Measurements from ENCODE around the gene RRAS2. TPM values are rescaled to one million over a fixed set of nuclear protein-coding genes. Genes with fewer than 3 reads are reported as not detected.
A peak's percentile ranks its signal among the peaks of the same experiment; 100 is the strongest.
"Not testable (repeated sequence)": the region's sequence is repeated elsewhere in the genome, so short reads cannot be mapped to it uniquely, and the experiment has no call there.

RRAS2 gene
- total RNA-seq, 1 donor from 2014 or later, result 89.6 TPM

DNA sequence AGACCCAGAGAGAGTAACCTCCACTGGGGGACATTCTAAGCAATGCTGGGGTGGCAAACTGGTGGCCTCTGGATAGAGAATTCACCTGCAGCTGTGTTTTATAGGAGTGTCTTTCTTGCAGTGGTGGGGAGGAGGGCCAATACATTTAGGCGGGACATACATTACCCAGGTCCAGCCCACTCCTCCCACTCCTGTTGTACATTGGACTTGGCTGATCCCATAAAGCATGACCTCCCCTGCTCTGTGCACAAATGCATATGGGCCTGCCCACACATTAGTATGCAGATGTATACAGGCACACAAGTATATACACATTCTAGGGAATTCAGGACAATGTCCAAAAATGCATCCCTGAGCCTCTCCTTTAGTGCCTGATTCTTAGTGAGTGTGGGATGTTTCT lies 99.1 kb downstream of the RRAS2 start:
- DNase-seq (ENCODE audit: extremely low read depth, low read depth, low spot score), result no peak

DNA sequence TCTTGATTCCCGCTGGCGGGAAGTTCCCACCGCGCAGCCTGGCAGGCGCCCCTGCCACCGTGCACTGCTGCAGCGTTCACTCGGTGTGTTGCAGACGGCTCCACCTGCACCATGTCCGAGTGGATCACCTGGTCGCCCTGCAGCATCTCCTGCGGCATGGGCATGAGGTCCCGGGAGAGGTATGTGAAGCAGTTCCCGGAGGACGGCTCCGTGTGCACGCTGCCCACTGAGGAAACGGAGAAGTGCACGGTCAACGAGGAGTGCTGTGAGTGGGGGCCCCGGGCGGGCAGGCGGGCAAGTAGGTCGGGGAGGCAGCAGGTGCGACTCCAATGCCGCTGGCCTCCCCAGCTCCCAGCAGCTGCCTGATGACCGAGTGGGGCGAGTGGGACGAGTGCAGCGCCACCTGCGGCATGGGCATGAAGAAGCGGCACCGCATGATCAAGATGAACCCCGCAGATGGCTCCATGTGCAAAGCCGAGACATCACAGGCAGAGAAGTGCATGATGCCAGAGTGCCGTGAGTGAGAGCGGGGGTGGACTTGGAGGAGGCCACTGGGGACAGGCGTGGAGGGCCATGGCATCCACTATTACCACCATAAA lies 99.7 kb downstream of the RRAS2 start:
- no peak for DNase-seq (ENCODE audit: extremely low read depth, low read depth, low spot score)

DNA sequence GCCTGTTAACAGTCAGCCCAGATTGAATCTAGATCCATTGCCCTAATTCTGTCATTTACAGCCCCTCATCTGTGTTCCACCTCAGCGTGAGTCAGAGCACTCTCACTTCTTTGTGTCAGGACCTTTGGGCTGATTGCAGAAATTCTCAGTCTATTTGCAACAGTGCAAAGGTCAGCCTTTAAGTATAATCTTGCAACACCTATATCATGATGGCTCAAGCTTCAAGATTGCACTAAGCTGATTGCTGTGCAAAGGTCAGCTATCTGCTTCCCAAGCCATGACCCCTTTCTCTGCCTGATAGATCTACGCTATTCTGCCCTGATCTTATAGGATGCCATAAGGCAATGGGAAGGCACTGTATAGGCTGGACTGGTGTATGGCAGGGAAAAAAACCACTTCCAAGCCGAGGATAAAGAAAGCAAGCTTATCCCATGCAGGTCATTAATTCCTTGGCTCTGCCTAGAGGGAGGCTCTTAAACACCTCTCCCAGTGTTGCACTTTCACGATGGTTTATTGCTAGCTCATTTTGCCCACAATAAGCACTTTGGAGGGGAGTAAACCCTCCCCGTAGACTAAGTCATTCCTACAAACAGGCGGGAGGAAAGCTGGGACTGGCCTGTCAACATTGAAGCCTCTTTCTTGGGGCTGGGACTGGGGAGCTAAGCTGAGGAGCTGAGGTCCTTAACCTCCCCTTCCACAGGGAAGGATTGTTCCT lies 100.6 kb downstream of the RRAS2 start:
- DNase-seq (ENCODE audit: extremely low read depth, low read depth, low spot score), result no peak

DNA sequence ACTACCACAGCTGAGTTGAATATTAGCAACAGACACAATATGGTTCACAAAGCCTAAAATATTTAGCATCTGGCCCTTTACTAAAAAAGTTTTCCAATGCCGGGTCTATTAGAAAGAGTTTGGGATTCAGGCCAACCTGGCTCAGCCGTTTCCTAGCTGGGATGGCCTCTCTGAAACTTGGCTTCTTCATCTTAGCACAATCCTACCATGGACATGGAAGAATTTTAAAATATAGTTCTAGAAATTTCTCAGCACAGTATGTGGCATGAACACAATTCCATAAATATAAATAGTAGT lies 103.8 kb downstream of the RRAS2 start:
- no peak for DNase-seq (ENCODE audit: extremely low read depth, low read depth, low spot score)

DNA sequence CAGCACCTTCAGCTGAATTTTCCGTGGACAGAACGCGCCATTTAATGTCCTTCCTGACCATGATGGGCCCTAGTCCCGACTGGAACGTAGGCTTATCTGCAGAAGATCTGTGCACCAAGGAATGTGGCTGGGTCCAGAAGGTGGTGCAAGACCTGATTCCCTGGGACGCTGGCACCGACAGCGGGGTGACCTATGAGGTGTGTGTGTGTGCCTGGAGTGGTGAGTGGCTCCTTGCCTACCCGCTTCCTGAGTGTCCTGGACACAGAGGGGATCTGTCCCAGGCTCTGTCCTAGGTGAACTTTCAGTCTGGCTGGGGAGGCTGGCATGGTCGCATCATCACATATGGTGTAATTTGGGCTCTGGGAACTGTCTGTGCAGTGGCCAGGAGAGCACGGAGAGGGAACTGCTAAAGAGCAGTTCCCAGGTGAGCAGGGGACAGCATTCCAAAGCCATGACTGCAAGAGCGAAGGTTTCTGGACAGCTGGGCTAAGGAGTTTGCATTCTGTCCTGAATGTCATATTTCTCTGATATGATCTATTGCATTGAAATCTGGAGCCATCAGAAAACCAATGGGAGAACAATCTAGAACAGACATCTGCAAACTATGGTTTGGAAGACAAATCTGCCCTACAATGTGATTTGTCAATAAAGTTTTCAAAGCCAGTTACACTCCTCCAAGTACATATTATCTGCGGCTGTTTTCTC lies 104.3 kb downstream of the RRAS2 start:
- no peak for DNase-seq (ENCODE audit: extremely low read depth, low read depth, low spot score)

DNA sequence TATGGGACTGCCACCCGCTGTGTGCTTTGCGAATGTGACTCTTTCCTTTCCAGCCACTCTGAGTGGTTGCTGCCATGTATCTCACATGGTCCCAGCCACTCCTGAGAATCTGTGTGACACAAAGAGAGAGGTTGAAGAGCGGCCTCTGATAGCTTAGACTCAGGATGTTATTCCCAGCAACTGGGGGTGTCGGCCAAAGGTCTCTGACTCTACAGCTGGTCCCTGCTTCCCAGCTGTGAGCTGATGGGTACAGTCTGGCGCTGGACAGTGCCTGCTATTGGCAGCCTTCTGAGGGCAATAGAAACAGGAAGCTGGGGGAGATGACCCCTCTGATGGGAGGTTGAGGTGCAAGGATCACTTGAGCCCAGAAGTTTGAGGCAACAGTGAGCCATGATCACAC lies 105.1 kb downstream of the RRAS2 start:
- no peak for DNase-seq (ENCODE audit: extremely low read depth, low read depth, low spot score)

DNA sequence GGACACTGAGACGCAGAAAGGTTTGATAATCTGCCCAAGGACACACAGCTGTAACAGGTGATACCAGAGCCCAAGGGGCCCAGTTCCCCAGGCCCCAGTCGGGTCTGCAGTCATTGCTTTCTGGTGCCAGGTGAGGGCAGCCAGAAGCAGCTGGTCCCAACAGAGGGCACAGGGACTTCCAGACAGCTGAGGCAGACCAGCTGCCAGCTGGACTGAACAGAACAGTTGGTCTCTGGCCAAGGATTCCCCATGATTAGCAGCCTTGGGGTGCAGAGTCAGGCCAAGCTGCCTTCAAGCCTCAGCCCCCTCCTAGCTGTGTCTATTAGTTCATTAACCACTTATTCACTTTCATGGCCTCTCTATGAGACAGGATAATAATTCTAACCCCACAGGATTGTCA lies 105.6 kb downstream of the RRAS2 start:
- no peak for DNase-seq (ENCODE audit: extremely low read depth, low read depth, low spot score)

DNA sequence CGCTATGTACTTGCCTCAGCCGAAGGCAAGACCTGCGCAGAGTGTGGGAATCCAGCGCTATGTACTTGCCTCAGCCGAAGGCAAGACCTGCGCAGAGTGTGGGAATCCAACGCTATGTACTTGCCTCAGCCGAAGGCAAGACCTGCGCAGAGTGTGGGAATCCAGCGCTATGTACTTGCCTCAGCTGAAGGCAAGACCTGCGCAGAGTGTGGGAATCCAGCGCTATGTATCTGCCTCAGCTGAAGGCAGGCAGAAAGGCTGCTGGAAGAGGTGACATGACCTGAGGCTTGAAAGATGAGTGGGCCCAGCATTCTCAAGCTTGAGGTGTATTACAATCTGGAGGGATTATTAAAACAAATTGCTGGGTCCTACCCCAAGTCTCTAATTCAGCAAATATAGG lies 106.5 kb downstream of the RRAS2 start:
- DNase-seq (ENCODE audit: extremely low read depth, low read depth, low spot score), result not testable (repeated sequence)

DNA sequence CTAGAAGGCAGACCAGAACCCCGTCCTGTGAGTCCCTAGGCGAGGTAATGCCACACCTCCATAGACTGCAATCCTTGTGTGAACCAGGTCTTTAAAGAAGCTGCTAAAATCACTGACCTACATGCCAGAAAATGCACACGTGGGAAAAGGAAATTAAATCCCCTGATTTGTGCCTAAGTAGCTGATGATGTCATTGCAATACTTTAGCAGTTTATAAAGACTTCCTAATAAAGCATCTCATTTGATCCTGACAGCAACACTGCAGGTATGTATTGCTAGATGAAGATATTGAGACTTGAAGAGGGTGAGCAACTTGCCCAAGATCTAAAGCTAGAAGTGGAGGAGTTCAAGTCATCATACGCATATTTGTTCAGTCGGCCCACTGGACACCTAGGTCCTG lies 107.2 kb downstream of the RRAS2 start:
- no peak for DNase-seq (ENCODE audit: extremely low read depth, low read depth, low spot score)

DNA sequence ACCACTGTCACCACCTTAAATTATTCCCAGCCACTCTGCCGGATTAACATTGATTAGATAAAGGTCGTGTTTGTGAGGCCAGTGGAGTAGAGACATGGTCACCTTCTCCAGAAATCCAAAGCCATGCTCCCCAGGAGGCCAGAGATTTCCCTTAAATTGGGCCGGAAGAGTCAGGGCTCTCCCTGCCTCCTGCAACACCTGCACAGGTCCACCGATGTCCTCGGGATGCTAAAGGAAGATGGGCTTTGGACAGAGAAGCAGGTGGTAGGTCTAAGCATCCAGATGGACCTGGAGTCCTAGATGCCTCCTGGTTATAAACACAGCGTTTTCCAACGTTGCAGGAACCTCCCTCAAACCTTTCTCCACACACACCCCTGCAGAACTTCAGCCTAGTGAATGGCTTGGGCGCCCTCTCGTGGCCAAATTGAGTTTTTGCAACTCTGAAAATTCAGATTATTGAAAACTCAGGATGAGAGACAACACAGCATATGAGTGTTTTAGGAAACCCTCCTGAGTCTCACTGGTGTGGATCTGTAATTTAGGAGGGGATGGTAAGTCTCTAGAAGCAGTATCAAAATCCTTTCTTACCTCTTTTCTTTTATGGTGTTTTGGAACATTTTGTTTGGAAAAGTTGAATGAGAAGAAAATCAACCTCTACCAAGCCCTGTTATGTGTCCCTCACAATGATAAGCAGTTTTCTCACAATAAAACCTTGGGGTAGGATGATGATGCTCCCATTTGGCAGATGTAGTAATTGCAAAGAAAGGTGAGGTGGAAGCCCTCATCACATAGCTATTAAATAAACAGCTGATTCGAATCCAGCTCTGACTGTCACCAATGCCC lies 109.6 kb downstream of the RRAS2 start:
- peak; percentile 36 for DNase-seq (ENCODE audit: extremely low read depth, low read depth, low spot score)

DNA sequence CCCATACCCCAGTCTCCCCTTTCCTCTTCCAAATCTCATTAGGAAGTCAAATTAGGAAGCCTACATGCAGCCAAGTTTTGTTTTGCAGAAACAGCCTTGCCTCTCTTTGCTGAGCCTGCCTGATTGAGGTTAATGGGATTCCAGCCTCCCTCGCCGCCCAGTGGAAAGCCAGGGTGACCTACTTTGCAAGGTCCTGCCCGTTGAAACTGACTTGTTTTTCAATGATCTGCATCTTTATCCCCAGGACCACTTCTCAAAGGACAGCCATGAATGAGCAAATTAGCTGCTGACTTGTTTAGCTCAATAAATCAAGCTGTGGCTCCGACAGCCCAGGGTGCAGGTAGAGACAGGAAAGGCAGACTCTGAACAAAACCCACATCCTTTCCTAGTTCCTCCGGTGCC lies 110.4 kb downstream of the RRAS2 start:
- no peak for DNase-seq (ENCODE audit: extremely low read depth, low read depth, low spot score)

DNA sequence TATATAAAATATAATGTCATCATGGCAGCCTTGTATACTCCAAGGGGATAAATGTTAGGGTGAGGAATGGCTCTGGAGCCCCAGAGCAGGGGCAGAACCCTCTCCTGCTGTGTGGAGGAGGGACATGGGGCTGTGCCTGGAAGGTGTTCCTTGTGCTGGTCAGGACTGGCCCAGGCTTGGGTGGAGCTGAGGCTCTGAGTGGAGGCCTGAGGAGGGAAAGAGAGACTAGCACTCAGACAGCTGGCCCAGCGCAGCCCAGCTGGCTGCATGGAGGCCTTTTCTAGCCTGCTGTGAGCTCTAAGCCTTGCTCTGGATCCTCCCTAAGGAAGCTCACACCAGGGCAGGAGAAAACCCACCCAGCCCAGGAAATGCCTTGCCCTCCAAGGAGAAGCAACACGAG lies 113.5 kb downstream of the RRAS2 start:
- DNase-seq (ENCODE audit: extremely low read depth, low read depth, low spot score), result no peak

DNA sequence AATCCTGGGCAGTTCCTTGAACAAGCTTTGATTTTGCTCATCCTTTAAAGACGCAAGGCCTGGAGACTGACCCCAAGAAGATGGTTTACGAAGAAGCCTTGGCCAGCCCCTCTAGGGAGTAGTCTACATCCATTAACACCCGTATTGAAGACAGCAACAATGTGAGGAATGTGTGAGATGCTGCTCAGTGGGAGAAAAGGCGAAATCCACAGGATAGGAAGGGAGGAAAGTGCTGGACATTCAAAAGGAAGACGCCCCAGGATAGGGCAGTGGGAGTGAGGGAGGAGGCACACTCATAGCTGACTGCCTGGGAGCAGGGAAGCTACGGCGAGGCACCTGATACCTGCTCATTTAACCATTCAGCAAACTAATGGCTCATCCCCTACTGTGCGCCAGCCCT lies 114.1 kb downstream of the RRAS2 start:
- no peak for DNase-seq (ENCODE audit: extremely low read depth, low read depth, low spot score)

DNA sequence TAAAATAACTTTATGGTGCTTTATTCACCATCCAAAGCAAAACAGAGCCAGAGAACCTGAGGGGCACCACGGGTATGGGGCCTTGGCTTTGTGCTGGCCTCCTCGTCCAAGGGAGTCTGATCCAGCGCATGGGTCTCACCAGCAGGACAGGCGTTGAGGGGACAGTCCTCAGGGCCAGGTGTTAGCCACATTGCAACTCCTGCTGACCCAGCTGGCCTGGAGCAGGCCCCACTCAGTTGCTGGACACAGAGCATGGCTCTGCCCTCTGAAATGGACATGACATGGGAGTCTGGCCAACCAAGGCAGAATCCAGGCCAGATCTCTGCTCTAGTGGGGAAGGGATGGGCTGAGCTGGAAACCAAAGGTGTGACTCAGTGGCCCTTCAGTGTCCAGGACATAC lies 116.2 kb downstream of the RRAS2 start:
- no peak for DNase-seq (ENCODE audit: extremely low read depth, low read depth, low spot score)

DNA sequence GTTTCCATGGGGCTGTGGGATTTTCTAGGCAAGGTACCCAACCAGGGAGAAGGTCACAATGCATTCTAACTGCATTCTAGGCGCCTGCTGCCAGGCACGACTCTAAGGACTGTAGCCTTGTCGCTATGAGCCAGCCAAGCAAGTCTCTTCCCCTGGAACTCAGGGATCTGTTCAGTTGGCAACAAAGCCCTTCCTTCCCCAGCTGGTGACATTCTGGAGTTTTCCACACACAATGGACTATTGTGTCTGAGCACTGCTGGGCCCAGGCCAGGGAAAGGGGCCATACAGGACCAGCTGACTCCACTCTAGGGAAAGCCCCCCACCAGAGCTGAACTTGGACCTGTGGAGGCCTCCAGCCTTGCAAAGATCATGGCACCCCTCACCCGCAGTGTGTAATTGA lies 116.8 kb downstream of the RRAS2 start:
- DNase-seq (ENCODE audit: extremely low read depth, low read depth, low spot score), result no peak

DNA sequence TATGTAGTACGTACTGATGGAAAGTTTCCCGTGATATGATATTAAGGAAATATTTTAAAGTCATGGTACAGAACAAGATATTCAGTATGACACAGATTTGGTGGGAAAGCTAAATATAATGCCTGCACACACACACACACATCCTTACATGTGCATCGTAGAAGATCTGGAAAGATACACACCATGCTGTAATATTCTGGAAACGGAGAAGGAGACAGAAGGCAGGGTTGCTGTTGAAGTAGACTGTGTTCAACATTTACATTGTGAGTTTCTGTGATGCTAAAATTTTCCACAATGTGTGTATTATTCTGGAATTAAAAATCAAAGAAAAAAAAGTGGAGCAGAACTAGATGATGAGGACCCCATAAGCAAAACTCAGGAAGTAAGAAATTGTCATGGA lies 118.0 kb downstream of the RRAS2 start:
- DNase-seq (ENCODE audit: extremely low read depth, low read depth, low spot score), result no peak

DNA sequence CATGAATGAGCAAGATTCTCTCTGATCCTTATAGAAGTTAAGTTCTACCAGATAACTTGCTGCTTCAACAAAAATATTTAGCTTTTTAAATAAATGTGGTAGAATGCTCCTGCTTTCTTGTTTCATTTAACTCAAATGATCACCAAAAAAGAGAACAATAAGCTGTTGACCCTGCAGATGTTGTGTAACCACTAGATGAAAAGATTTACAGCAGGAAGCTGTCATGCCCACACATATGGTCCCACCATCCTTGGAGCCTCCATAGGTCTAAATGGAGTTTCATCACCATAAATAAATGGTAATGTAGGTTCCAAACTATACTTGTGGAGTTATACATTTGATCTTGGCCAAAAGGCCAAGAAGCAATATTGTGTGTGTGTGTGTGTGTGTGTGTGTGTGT lies 118.8 kb downstream of the RRAS2 start:
- DNase-seq (ENCODE audit: extremely low read depth, low read depth, low spot score), result no peak

DNA sequence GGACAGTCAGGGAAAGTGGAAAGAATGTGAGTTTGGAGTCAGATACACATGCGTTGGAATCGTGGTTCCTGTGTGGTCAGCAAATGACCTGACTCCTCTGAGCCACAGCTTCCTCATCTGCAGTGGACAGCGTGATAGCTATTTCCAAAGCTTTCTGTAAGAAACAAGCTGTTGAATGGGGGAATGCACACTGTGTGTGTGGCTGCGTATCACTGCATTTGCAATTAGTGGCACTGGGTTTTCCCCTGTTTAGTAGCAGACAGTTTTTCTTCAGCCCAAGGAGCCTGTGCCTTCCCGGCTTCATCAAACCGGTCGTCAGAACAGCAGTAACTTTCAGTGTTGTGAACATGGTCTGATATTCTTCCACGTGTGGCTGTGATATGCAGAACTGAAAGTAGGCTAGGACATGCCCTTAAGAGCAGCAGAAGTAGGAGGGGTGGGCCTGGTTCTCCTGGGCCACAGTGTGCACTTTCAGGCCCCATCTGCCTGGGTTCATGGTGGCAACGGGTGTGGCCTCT lies 121.5 kb downstream of the RRAS2 start:
- no peak for DNase-seq (ENCODE audit: extremely low read depth, low read depth, low spot score)

DNA sequence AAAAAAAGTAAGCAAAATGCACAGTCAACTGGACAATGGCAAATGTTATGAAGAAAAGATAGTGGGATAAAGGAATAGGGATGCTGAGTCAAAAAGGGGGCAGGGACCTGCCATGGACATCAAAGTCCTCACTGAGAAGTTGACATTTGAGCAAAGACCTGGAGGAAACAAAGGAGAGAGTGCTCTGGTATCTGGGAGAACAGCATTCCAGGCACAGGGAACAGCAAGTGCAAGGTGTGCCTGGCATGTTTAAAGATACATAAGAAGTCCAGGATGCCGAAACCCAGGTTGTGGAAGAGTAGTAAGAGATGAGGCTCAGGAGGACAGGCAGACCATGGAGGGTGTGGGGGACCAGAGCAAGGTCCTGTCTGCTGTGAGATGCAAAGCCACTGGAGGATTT lies 123.3 kb downstream of the RRAS2 start:
- no peak for DNase-seq (ENCODE audit: extremely low read depth, low read depth, low spot score)

DNA sequence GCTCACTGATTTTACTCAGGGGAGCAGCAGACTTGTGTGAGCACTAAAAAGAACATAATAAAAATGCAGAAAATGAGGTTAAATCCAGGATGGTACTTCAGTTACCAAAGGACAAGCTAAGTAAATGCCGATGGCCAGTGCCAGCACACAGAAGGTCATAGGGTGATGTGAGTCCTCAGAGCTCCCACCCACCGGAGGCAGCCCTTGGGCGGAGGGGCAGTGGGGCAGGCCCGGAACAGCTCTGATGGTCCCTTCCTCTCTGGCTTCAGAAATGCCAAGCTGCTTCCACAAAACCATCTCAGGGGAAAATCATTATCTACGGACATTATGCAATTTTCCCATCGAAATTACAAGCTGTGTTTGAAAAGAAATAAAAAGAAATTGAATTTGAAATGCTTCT lies 124.5 kb downstream of the RRAS2 start:
- no peak for DNase-seq (ENCODE audit: extremely low read depth, low read depth, low spot score)

DNA sequence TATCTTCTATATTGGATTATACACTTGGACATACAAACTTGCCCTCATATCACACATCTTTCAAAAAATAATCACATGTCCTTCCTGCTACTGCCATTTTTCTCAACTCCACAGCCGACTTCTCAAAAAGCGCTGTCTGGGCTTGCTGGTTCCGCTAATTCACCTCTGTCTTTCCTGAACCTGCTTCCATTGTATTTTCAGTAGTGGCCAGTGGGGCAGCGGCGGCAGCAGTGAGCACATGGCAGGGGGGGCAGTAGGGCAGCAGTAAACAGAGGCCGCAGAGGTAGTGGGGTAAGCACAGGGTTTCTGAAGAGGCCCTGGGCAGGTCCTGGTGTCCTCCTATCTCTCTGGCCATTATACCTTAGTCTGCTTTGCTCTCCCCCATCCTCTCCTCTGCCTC lies 126.3 kb downstream of the RRAS2 start:
- no peak for DNase-seq (ENCODE audit: extremely low read depth, low read depth, low spot score)
